Activated naive CD4-positive, alpha-beta T cell treated with Interleukin-2 at 50 U/mL for 16 hours (primary cell): ENCODE data around the gene RAP1GAP2.
A peak's percentile ranks its signal among the peaks of the same experiment; 100 is the strongest.
"Not testable (repeated sequence)": the region's sequence is repeated elsewhere in the genome, so short reads cannot be mapped to it uniquely, and the experiment has no call there.

Experiments
- DNase-seq: peaks from one replicate; pipeline ENCODE4 v3.0.0-alpha.2; 2020

RAP1GAP2 gene

GRCh38 chr17:2815781-2816185, 19.5 kb downstream of the RAP1GAP2 start:
- DNase-seq = no peak

GRCh38 chr17:2816688-2817087, 20.4 kb downstream of the RAP1GAP2 start:
- no peak for DNase-seq

- DNase-seq = not testable (repeated sequence)
Observed at GRCh38 chr17:2819294-2819693, 23.1 kb downstream of the RAP1GAP2 start.

- no peak for DNase-seq
Observed at GRCh38 chr17:2819921-2820501, 23.8 kb downstream of the RAP1GAP2 start.

GRCh38 chr17:2821868-2822267, 25.6 kb downstream of the RAP1GAP2 start:
- no peak for DNase-seq

GRCh38 chr17:2822358-2822757, 26.1 kb downstream of the RAP1GAP2 start:
- no peak for DNase-seq

GRCh38 chr17:2825253-2825970, 29.2 kb downstream of the RAP1GAP2 start:
- no peak for DNase-seq

GRCh38 chr17:2828397-2829038, 32.3 kb downstream of the RAP1GAP2 start:
- DNase-seq = peak; percentile 81

- no peak for DNase-seq
Observed at GRCh38 chr17:2830678-2831077, 34.4 kb downstream of the RAP1GAP2 start.

GRCh38 chr17:2835780-2836179, 39.5 kb downstream of the RAP1GAP2 start:
- no peak for DNase-seq

- peak; percentile 46 for DNase-seq
Observed at GRCh38 chr17:2837147-2837561, 40.9 kb downstream of the RAP1GAP2 start.

GRCh38 chr17:2841606-2842005, 45.4 kb downstream of the RAP1GAP2 start:
- DNase-seq = no peak

GRCh38 chr17:2842464-2842863, 46.2 kb downstream of the RAP1GAP2 start:
- DNase-seq = no peak

- DNase-seq = no peak
Observed at GRCh38 chr17:2844416-2844815, 48.2 kb downstream of the RAP1GAP2 start.

- DNase-seq = no peak
Observed at GRCh38 chr17:2847381-2848333, 51.4 kb downstream of the RAP1GAP2 start.

- no peak for DNase-seq
Observed at GRCh38 chr17:2849327-2849670, 53.1 kb downstream of the RAP1GAP2 start.

GRCh38 chr17:2850991-2851390, 54.8 kb downstream of the RAP1GAP2 start:
- DNase-seq = no peak

GRCh38 chr17:2851615-2852014, 55.4 kb downstream of the RAP1GAP2 start:
- no peak for DNase-seq

GRCh38 chr17:2852221-2852620, 56.0 kb downstream of the RAP1GAP2 start:
- no peak for DNase-seq

GRCh38 chr17:2852729-2853282, 56.6 kb downstream of the RAP1GAP2 start:
- DNase-seq = no peak

GRCh38 chr17:2853283-2854142, 57.3 kb downstream of the RAP1GAP2 start:
- peak; percentile 43 for DNase-seq
